Neural cell (in vitro differentiated cells): ENCODE data around the gene GTPBP6.

Source experiments
- EZH2 ChIP-seq: fragments of 200-600, 300-800 bp; shearing (Covaris generic), sonication (generic); IDR thresholded peaks from 2 replicates; pipeline ENCODE4 v1.6.1; 2014; ENCODE audit warnings: antibody characterized with exemption, low read length, borderline replicate concordance, mild to moderate bottlenecking; ENCODE audit not compliant: insufficient read depth, poor library complexity, severe bottlenecking
- POLR2AphosphoS5 ChIP-seq: IDR thresholded peaks from 2 replicates; pipeline ENCODE4 v1.6.1; 2012
- RAD21 ChIP-seq: fragments of 450-650 bp; conservative IDR thresholded peaks from 2 replicates; pipeline ENCODE4 v1.6.1; 2014; ENCODE audit warnings: antibody characterized with exemption, mild to moderate bottlenecking, moderate library complexity
- TAF1 ChIP-seq: IDR thresholded peaks from 2 replicates; pipeline ENCODE4 v1.6.1; 2012; ENCODE audit warnings: low read depth
- TF ChIP-seq, protein P1 (sequence below): fragments of 450-650 bp; IDR thresholded peaks from 2 replicates; pipeline ENCODE4 v1.5.1; 2014; ENCODE audit warnings: antibody characterized with exemption, mild to moderate bottlenecking, moderate library complexity; ENCODE audit not compliant: poor library complexity, severe bottlenecking
- TF ChIP-seq, protein P2 (sequence below): IDR thresholded peaks from 2 replicates; pipeline ENCODE4 v1.6.1; 2012; ENCODE audit warnings: borderline replicate concordance

DNA sequence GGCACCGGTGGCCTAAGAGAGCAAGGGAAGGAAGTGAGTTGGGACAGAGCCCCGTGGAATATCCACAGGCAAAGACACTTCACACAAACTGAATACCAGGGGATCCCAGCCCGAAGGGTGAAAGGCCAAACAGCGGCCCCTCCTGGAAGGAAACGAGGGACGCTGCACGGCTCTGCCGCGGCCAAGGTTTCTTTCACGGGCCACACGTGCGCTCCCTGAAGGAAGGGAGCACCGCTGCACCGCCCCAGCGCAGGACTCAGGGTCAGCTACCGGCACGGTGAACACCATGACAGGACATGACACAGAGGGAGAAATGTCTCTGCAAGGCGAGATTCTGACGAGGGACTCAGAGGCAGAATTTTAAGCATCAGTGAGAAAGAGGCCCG, 31.5 kb upstream of the GTPBP6 start:
- TF ChIP-seq EZH2 (no peak), TAF1 (no peak), RAD21 (no peak), POLR2AphosphoS5 (no peak)
- TF ChIP-seq, protein P1, sequence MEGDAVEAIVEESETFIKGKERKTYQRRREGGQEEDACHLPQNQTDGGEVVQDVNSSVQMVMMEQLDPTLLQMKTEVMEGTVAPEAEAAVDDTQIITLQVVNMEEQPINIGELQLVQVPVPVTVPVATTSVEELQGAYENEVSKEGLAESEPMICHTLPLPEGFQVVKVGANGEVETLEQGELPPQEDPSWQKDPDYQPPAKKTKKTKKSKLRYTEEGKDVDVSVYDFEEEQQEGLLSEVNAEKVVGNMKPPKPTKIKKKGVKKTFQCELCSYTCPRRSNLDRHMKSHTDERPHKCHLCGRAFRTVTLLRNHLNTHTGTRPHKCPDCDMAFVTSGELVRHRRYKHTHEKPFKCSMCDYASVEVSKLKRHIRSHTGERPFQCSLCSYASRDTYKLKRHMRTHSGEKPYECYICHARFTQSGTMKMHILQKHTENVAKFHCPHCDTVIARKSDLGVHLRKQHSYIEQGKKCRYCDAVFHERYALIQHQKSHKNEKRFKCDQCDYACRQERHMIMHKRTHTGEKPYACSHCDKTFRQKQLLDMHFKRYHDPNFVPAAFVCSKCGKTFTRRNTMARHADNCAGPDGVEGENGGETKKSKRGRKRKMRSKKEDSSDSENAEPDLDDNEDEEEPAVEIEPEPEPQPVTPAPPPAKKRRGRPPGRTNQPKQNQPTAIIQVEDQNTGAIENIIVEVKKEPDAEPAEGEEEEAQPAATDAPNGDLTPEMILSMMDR, result no peak
- TF ChIP-seq, protein P2, sequence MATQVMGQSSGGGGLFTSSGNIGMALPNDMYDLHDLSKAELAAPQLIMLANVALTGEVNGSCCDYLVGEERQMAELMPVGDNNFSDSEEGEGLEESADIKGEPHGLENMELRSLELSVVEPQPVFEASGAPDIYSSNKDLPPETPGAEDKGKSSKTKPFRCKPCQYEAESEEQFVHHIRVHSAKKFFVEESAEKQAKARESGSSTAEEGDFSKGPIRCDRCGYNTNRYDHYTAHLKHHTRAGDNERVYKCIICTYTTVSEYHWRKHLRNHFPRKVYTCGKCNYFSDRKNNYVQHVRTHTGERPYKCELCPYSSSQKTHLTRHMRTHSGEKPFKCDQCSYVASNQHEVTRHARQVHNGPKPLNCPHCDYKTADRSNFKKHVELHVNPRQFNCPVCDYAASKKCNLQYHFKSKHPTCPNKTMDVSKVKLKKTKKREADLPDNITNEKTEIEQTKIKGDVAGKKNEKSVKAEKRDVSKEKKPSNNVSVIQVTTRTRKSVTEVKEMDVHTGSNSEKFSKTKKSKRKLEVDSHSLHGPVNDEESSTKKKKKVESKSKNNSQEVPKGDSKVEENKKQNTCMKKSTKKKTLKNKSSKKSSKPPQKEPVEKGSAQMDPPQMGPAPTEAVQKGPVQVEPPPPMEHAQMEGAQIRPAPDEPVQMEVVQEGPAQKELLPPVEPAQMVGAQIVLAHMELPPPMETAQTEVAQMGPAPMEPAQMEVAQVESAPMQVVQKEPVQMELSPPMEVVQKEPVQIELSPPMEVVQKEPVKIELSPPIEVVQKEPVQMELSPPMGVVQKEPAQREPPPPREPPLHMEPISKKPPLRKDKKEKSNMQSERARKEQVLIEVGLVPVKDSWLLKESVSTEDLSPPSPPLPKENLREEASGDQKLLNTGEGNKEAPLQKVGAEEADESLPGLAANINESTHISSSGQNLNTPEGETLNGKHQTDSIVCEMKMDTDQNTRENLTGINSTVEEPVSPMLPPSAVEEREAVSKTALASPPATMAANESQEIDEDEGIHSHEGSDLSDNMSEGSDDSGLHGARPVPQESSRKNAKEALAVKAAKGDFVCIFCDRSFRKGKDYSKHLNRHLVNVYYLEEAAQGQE, result no peak
